Right renal pelvis (tissue), 4 donors: ENCODE measurements around the gene DLG4. TPM values are rescaled to one million over a fixed set of nuclear protein-coding genes. Genes with fewer than 3 reads are reported as not detected.

Source experiments
- DNase-seq, 4 donors: peaks; one replicate each; pipeline ENCODE4 v3.0.0-alpha.2; 2013; ENCODE audit warnings: low read depth in 4 of 4, low spot score in 3 of 4, missing footprints in 1 of 4
- polyA plus RNA-seq, 4 donors: library from polyadenylated mRNA; unstranded; fragments of 120-200 nt; gene quantifications; one replicate each; pipeline ENCODE4 v1.2.1, GENCODE V29; 2013; ENCODE audit not compliant: insufficient read length in 4 of 4

DLG4 gene
- polyA plus RNA-seq, 4 donors = 30.3 to 40.3 (median 32.9) TPM

- no peak for DNase-seq
Observed at GRCh38 chr17:7218166-7218565, 1.5 kb downstream of the DLG4 start.

GRCh38 chr17:7217113-7217987 lies 2.3 kb downstream of the DLG4 start:
- no peak for DNase-seq

GRCh38 chr17:7216242-7217112 lies 3.2 kb downstream of the DLG4 start:
- no peak for DNase-seq

- DNase-seq = no peak
Observed at GRCh38 chr17:7215652-7216180, 3.9 kb downstream of the DLG4 start.

- DNase-seq = peak in 3 of 4 donors; percentile 88 to 89 (median 89)
Observed at GRCh38 chr17:7215136-7215638, 4.4 kb downstream of the DLG4 start.

GRCh38 chr17:7214300-7215135 lies 5.1 kb downstream of the DLG4 start:
- DNase-seq = peak; percentile 96 to 97 (median 97)

- DNase-seq = peak; percentile 84 to 91 (median 89)
Observed at GRCh38 chr17:7213895-7214299, 5.7 kb downstream of the DLG4 start.

- DNase-seq = no peak
Observed at GRCh38 chr17:7211491-7212273, 8.0 kb downstream of the DLG4 start.

GRCh38 chr17:7208754-7209460 lies 10.7 kb downstream of the DLG4 start:
- no peak for DNase-seq

- no peak for DNase-seq
Observed at GRCh38 chr17:7208027-7208571, 11.5 kb downstream of the DLG4 start.

- no peak for DNase-seq
Observed at GRCh38 chr17:7207120-7208001, 12.3 kb downstream of the DLG4 start.

- DNase-seq = no peak
Observed at GRCh38 chr17:7205561-7205960, 14.1 kb downstream of the DLG4 start.

GRCh38 chr17:7204828-7205461 lies 14.7 kb downstream of the DLG4 start:
- peak in 3 of 4 donors; percentile 70 to 81 (median 73) for DNase-seq

- no peak for DNase-seq
Observed at GRCh38 chr17:7204336-7204735, 15.3 kb downstream of the DLG4 start.

- DNase-seq = no peak
Observed at GRCh38 chr17:7203391-7203790, 16.2 kb downstream of the DLG4 start.

- DNase-seq = no peak
Observed at GRCh38 chr17:7196651-7197401, 22.8 kb downstream of the DLG4 start.
